HCT116 (cell line): ENCODE results near the gene TMEM184B. TPM values are rescaled to one million over a fixed set of nuclear protein-coding genes. Genes with fewer than 3 reads are reported as not detected.
"Not testable (repeated sequence)": the region's sequence is repeated elsewhere in the genome, so short reads cannot be mapped to it uniquely, and the experiment has no call there.

Source experiments
- ATAC-seq: fragments of 200-7000 bp; cut with Tn5 transposase; 2 replicates; pipeline ENCODE4 v1.9.1; 2020; ENCODE audit warnings: mild to moderate bottlenecking, moderate library complexity
- BruUV-seq: library from RNA; stranded (reverse); fragments of 400-500 nt; replicated peaks from 2 replicates; lab custom pipeline; 2021; lab: Mats Ljungman, UMichigan
- CTCF ChIA-PET: fragments of 300-600 bp; sonication (Branson Sonifier 250); formaldehyde crosslinking; loops from one replicate; lab custom pipeline; 2021; ENCODE audit warnings: antibody characterized with exemption; lab: Charles Lee
- POLR2A ChIA-PET: fragments of 300-600, 350-600 bp; sonication (Branson Sonifier 250); formaldehyde crosslinking; loops from one replicate; lab custom pipeline; 2021; ENCODE audit warnings: antibody characterized with exemption; lab: Charles Lee
- RAD21 ChIA-PET, 2 experiments: fragments of 300-600 bp; sonication (Branson Sonifier 250); formaldehyde crosslinking; loops; one replicate each; lab custom pipeline; 2023; ENCODE audit warnings: low total read pairs in 2 of 2; ENCODE audit not compliant: uncharacterized antibody in 2 of 2, unreplicated experiment in 2 of 2, low non-redundant PET in 1 of 2; lab: Charles Lee
- DNase-seq: peaks from one replicate; pipeline ENCODE4 v3.0.0-alpha.2; 2010; ENCODE audit warnings: low read depth, low spot score
- H2AFZ ChIP-seq: fragments of 200-600 bp; shearing (Covaris generic), sonication (generic); 2 replicates; pipeline ENCODE4 v1.6.1; 2017; ENCODE audit warnings: low read depth, mixed run types, mixed read lengths, antibody characterized with exemption, low read length; ENCODE audit not compliant: poor library complexity, severe bottlenecking
- H3K27ac ChIP-seq: 2 replicates; pipeline ENCODE4 v1.5.1; 2012; ENCODE audit warnings: low read depth, low read length
- H3K27me3 ChIP-seq: fragments of 200-600 bp; sonication (generic); 2 replicates; pipeline ENCODE4 v1.6.1; 2016; ENCODE audit warnings: mixed run types, low read length, mixed read lengths; ENCODE audit not compliant: insufficient read depth
- H3K36me3 ChIP-seq, 2 experiments: fragments of 200-500 bp in 1 of 2; fragments of 200-600 bp in 1 of 2; sonication (Bioruptor generic) in 1 of 2; sonication (generic) in 1 of 2; 2 replicates each; pipeline versions ENCODE4 v1.5.1 to v1.6.1; 2014 to 2016; ENCODE audit warnings: low read length in 2 of 2, inconsistent platforms in 1 of 2, mixed read lengths in 1 of 2, mixed run types in 1 of 2; ENCODE audit not compliant: insufficient read depth in 2 of 2, control insufficient read depth in 1 of 2
- H3K4me1 ChIP-seq, 2 experiments: fragments of 200-600 bp in 1 of 2; sonication (generic) in 1 of 2; 2 replicates each; pipeline versions ENCODE4 v1.5.1 to v1.6.1; 2012 to 2017; ENCODE audit warnings: low read length in 2 of 2, inconsistent platforms in 1 of 2, mild to moderate bottlenecking in 1 of 2, mixed read lengths in 1 of 2, mixed run types in 1 of 2, moderate library complexity in 1 of 2; ENCODE audit not compliant: insufficient read depth in 2 of 2, control insufficient read depth in 1 of 2
- H3K4me2 ChIP-seq: fragments of 200-600 bp; sonication (generic); 2 replicates; pipeline ENCODE4 v1.6.1; 2017; ENCODE audit warnings: mixed run types, low read length, mixed read lengths
- H3K4me3 ChIP-seq, 2 experiments: fragments of 200-600 bp in 1 of 2; sonication (generic) in 1 of 2; replicated peaks in 1 of 2; 2 replicates each; pipeline ENCODE4 v1.5.1; 2011 to 2016; ENCODE audit warnings: low read length in 2 of 2, control low read depth in 1 of 2, low read depth in 1 of 2, mild to moderate bottlenecking in 1 of 2, mixed read lengths in 1 of 2, mixed run types in 1 of 2
- H3K79me2 ChIP-seq: fragments of 200-600 bp; sonication (generic); 2 replicates; pipeline ENCODE4 v1.6.1; 2017; ENCODE audit warnings: mild to moderate bottlenecking, mixed run types, low read length, moderate library complexity, mixed read lengths; ENCODE audit not compliant: insufficient read depth
- H3K9ac ChIP-seq: fragments of 200-600 bp; sonication (generic); 2 replicates; pipeline ENCODE4 v1.6.1; 2016; ENCODE audit warnings: low read length, mixed read lengths
- H3K9me2 ChIP-seq: fragments of 200-600 bp; sonication (generic), shearing (Covaris generic); 2 replicates; pipeline ENCODE4 v1.6.1; 2017; ENCODE audit warnings: mixed run types, mild to moderate bottlenecking, moderate library complexity; ENCODE audit not compliant: insufficient read depth
- H3K9me3 ChIP-seq, 2 experiments: fragments of 200-500 bp in 1 of 2; fragments of 200-600 bp in 1 of 2; sonication (Bioruptor generic) in 1 of 2; sonication (generic) in 1 of 2; 2 replicates each; pipeline ENCODE4 v1.6.1; 2014 to 2017; ENCODE audit warnings: low read length in 2 of 2, mixed read lengths in 2 of 2, inconsistent platforms in 1 of 2, low read depth in 1 of 2, mild to moderate bottlenecking in 1 of 2, mixed run types in 1 of 2, moderate library complexity in 1 of 2; ENCODE audit not compliant: control insufficient read depth in 1 of 2, insufficient read depth in 1 of 2
- H4K20me1 ChIP-seq: fragments of 200-600 bp; sonication (generic), shearing (Covaris generic); 2 replicates; pipeline ENCODE4 v1.6.1; 2017; ENCODE audit warnings: mixed run types, mild to moderate bottlenecking, moderate library complexity; ENCODE audit not compliant: insufficient read depth
- CBX3 ChIP-seq: IDR thresholded peaks from 2 replicates; pipeline ENCODE4 v1.6.1; 2012; ENCODE audit warnings: low read depth
- CTCF ChIP-seq, 3 experiments: fragments of 200-600 bp in 1 of 3; sonication (generic) in 1 of 3; IDR thresholded peaks in 2 of 3; conservative IDR thresholded peaks in 1 of 3; 2 replicates each; pipeline ENCODE4 v1.5.1; 2012 to 2017; ENCODE audit warnings: low read depth in 2 of 3, low read length in 2 of 3, antibody characterized with exemption in 1 of 3, borderline replicate concordance in 1 of 3, control low read depth in 1 of 3, mild to moderate bottlenecking in 1 of 3, mixed read lengths in 1 of 3, mixed run types in 1 of 3, moderate library complexity in 1 of 3; ENCODE audit not compliant: insufficient read depth in 1 of 3
- EGR1 ChIP-seq: IDR thresholded peaks from 2 replicates; pipeline ENCODE4 v1.6.1; 2012; ENCODE audit warnings: low read depth
- FOSL1 ChIP-seq: IDR thresholded peaks from 2 replicates; pipeline ENCODE4 v1.6.1; 2012; ENCODE audit warnings: low read depth
- JUND ChIP-seq: IDR thresholded peaks from 2 replicates; pipeline ENCODE4 v1.6.1; 2012
- MAX ChIP-seq: IDR thresholded peaks from 2 replicates; pipeline ENCODE4 v1.6.1; 2012
- POLR2AphosphoS5 ChIP-seq: IDR thresholded peaks from 2 replicates; pipeline ENCODE4 v1.6.1; 2011; ENCODE audit warnings: mild to moderate bottlenecking, low read depth, low read length, moderate library complexity
- SIN3A ChIP-seq: IDR thresholded peaks from 2 replicates; pipeline ENCODE4 v1.6.1; 2012; ENCODE audit warnings: low read depth
- SP1 ChIP-seq: IDR thresholded peaks from 2 replicates; pipeline ENCODE4 v1.6.1; 2012; ENCODE audit warnings: low read depth
- SRF ChIP-seq: IDR thresholded peaks from 2 replicates; pipeline ENCODE4 v1.6.1; 2012; ENCODE audit warnings: low read depth
- TCF7L2 ChIP-seq: IDR thresholded peaks from 2 replicates; pipeline ENCODE4 v1.7.0; 2011; ENCODE audit warnings: borderline replicate concordance, inconsistent platforms; ENCODE audit not compliant: insufficient read depth, insufficient read length; ENCODE audit errors: extremely low read depth
- ZBTB33 ChIP-seq: IDR thresholded peaks from 2 replicates; pipeline ENCODE4 v1.6.1; 2011; ENCODE audit warnings: mild to moderate bottlenecking, low read length, moderate library complexity; ENCODE audit not compliant: insufficient replicate concordance; ENCODE audit errors: extremely low read depth
- intact Hi-C: fragments of 100-400 bp; cut with micrococcal nuclease; formaldehyde crosslinking; loops from 2 replicates; pipeline ENCODE4 v1.10.0; 2022
- total RNA-seq: library from RNA; stranded (reverse); gene quantifications from one replicate; pipeline ENCODE4 v1.2.1, GENCODE V29; 2021; ENCODE audit not compliant: unreplicated experiment

The TMEM184B gene
- total RNA-seq, 1 experiment from 2014 or later = 66.0 TPM

GRCh38 chr22:38177926-38178604 lies 94.7 kb downstream of the TMEM184B start:
- Histone ChIP-seq H3K4me1 (peaks cover 52 to 61% of the 10 kb centered on the region in 2 experiments), H3K4me3 (peak overlapping the region; percentile 8 to 45; a peak in 3 of 4 replicates), H3K4me2 (peak overlapping the region; percentile 96)
- peak; percentile 82 for DNase-seq
- no TSS peak for BruUV-seq
- TF ChIP-seq EGR1 (no peak), SP1 (peak; percentile 84), CTCF (IDR thresholded peaks at IDR 0.05 in 2 of 3, conservative IDR thresholded peaks at IDR 0.05 in 1 of 3; ENCODE audit: borderline replicate concordance in 1 of 3, insufficient read depth in 1 of 3, low read depth in 2 of 3, low read length in 2 of 3) (no peak), ZBTB33 (peak; percentile 57), MAX (peak; percentile 89), FOSL1 (peak; percentile 93), SRF (no peak), SIN3A (peak; percentile 70; the same call in 1 of the 2 replicates), TCF7L2 (peak; percentile 82), JUND (peak; percentile 98), POLR2AphosphoS5 (peak; percentile 20; the same call in 1 of the 2 replicates), CBX3 (peak; percentile 92; the same call in 1 of the 2 replicates)
- TF ChIP-seq, all 23 proteins: peak for 9
- CTCF ChIA-PET = interaction anchor here (0.6 to 1.2 kb wide), 2 partner anchors 63 to 78 kb away, joined by 3 to 4 read pairs; no protein-coding TSS in a partner anchor
- Histone ChIP-seq H3K9me3 (no peaks in the 10 kb centered on the region), H4K20me1 (no peaks in the 10 kb centered on the region), H3K36me3 (no peaks in the 10 kb centered on the region), H2AFZ (no peak overlapping the region), H3K27me3 (no peaks in the 10 kb centered on the region), H3K9me2 (no peaks in the 10 kb centered on the region), H3K79me2 (peaks cover 6% of the 10 kb centered on the region), H3K27ac (peak overlapping the region; percentile 97), H3K9ac (peak overlapping the region; percentile 55)
- ATAC-seq = peak; percentile 74
- RAD21 ChIA-PET = no interaction called here
- POLR2A ChIA-PET = interaction anchor here (1.0 kb wide), 1 partner anchor 35 kb away, joined by 3 read pairs; no protein-coding TSS in a partner anchor
- intact Hi-C loops = no loop called here

GRCh38 chr22:38177571-38177925 lies 95.3 kb downstream of the TMEM184B start:
- H3K36me3 ChIP-seq, H2AFZ ChIP-seq, BruUV-seq, H3K27me3 ChIP-seq, H4K20me1 ChIP-seq, intact Hi-C loops, H3K9me2 ChIP-seq, H3K9me3 ChIP-seq, H3K79me2 ChIP-seq, RAD21 ChIA-PET, DNase-seq: not testable (repeated sequence)
- H3K4me2 ChIP-seq = peak overlapping the region; percentile 96
- ChIA-PET POLR2A (interaction anchor here (1.0 kb wide), 1 partner anchor 35 kb away, joined by 3 read pairs; no protein-coding TSS in a partner anchor), CTCF (interaction anchor here (0.6 to 1.2 kb wide), 2 partner anchors 63 to 78 kb away, joined by 3 to 4 read pairs; no protein-coding TSS in a partner anchor)
- H3K4me1 ChIP-seq = peaks cover 50 to 66% of the 10 kb centered on the region in 2 experiments
- H3K4me3 ChIP-seq = peak overlapping the region in 1 of 2 experiments; percentile 45; a peak in 2 of 4 replicates
- peak overlapping the region; percentile 55 for H3K9ac ChIP-seq
- peak; percentile 0; the same call in 1 of the 2 replicates for ATAC-seq
- H3K27ac ChIP-seq = peak overlapping the region; percentile 97
